DOHH2 (cell line): Measurements from ENCODE around the gene CAPRIN1.

Source experiments
- EZH2phosphoT487 ChIP-seq: fragments of 200-600 bp; sonication (generic); IDR thresholded peaks from 2 replicates; pipeline ENCODE4 v1.6.1; 2017; ENCODE audit warnings: borderline replicate concordance, mild to moderate bottlenecking, antibody characterized with exemption, low read length, moderate library complexity, mixed read lengths
- TF ChIP-seq, protein P1 (sequence below): fragments of 200-600 bp; sonication (generic); IDR thresholded peaks from one replicate; pipeline ENCODE4 v1.5.1; 2014; ENCODE audit warnings: antibody characterized with exemption, mild to moderate bottlenecking, low read depth, low read length; ENCODE audit not compliant: poor library complexity, severe bottlenecking

DNA sequence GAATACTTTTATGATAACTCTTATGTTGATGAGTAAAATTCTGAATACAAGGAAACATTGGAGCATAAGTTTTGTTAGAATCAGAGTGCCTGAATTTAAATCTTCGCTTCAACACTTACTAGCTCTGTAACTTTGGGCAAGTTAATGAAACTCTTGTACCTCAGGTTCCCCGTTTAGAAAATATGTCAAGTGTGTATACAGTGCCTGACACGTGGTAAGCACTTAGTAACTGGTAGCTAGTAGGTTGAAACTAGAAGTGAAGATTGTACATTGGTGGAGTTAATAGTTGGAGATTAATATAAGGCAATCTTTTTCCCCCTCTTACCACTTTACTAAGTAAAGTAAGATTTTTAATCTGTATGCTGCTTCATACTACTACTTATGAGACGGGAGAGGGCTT lies 29.1 kb downstream of the CAPRIN1 start:
- TF ChIP-seq, protein P1, sequence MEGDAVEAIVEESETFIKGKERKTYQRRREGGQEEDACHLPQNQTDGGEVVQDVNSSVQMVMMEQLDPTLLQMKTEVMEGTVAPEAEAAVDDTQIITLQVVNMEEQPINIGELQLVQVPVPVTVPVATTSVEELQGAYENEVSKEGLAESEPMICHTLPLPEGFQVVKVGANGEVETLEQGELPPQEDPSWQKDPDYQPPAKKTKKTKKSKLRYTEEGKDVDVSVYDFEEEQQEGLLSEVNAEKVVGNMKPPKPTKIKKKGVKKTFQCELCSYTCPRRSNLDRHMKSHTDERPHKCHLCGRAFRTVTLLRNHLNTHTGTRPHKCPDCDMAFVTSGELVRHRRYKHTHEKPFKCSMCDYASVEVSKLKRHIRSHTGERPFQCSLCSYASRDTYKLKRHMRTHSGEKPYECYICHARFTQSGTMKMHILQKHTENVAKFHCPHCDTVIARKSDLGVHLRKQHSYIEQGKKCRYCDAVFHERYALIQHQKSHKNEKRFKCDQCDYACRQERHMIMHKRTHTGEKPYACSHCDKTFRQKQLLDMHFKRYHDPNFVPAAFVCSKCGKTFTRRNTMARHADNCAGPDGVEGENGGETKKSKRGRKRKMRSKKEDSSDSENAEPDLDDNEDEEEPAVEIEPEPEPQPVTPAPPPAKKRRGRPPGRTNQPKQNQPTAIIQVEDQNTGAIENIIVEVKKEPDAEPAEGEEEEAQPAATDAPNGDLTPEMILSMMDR, result no peak
- TF ChIP-seq EZH2phosphoT487, result no peak
